HepG2 (cell line): ENCODE data around the gene LITAFD. TPM values are rescaled to one million over a fixed set of nuclear protein-coding genes. Genes with fewer than 3 reads are reported as not detected.

ENCODE experiments used
- CHCHD3 ChIP-seq: sonication (generic); formaldehyde crosslinking; IDR thresholded peaks from 2 replicates; pipeline ENCODE4 v1.8.0; 2022; ENCODE audit warnings: mild to moderate bottlenecking, missing genetic modification reagents, moderate library complexity
- GTF3A ChIP-seq: sonication (generic); formaldehyde crosslinking; conservative IDR thresholded peaks from 2 replicates; pipeline ENCODE4 v1.4.0; 2020; ENCODE audit warnings: mild to moderate bottlenecking, missing genetic modification reagents
- HCFC1 ChIP-seq: fragments of 150-350 bp; IDR thresholded peaks from 2 replicates; pipeline ENCODE4 v1.6.1; 2014; ENCODE audit warnings: low read depth, low read length
- HMGXB3 ChIP-seq: sonication (generic); formaldehyde crosslinking; IDR thresholded peaks from 2 replicates; pipeline ENCODE4 v1.4.0; 2020; ENCODE audit warnings: missing genetic modification reagents, borderline replicate concordance
- MAFG ChIP-seq: sonication (generic); formaldehyde crosslinking; IDR thresholded peaks from 2 replicates; pipeline ENCODE4 v1.5.1; 2020; ENCODE audit warnings: mild to moderate bottlenecking, missing genetic modification reagents
- MZF1 ChIP-seq: sonication (generic); formaldehyde crosslinking; IDR thresholded peaks from 2 replicates; pipeline ENCODE4 v1.8.1; 2023; ENCODE audit warnings: mild to moderate bottlenecking, missing genetic modification reagents, borderline replicate concordance
- PAF1 ChIP-seq: IDR thresholded peaks from 2 replicates; pipeline ENCODE4 v1.6.1; 2016; ENCODE audit warnings: missing genetic modification reagents, missing compliant biosample characterization
- SAP130 ChIP-seq: IDR thresholded peaks from 2 replicates; pipeline ENCODE4 v1.6.1; 2016; ENCODE audit warnings: low read depth
- TGIF2 ChIP-seq: IDR thresholded peaks from 2 replicates; pipeline ENCODE4 v1.6.1; 2016; ENCODE audit warnings: control low read depth, missing compliant biosample characterization
- ZBTB1 ChIP-seq: sonication (generic); formaldehyde crosslinking; IDR thresholded peaks from 2 replicates; pipeline ENCODE4 v1.4.0; 2020; ENCODE audit warnings: missing genetic modification reagents, borderline replicate concordance
- ZBTB21 ChIP-seq: sonication (generic); formaldehyde crosslinking; IDR thresholded peaks from 2 replicates; pipeline ENCODE4 v1.4.0; 2020; ENCODE audit warnings: missing genetic modification reagents
- ZKSCAN1 ChIP-seq: fragments of 150-350 bp; IDR thresholded peaks from 2 replicates; pipeline ENCODE4 v1.6.1; 2014; ENCODE audit warnings: low read length
- ZNF124 ChIP-seq: sonication (generic); formaldehyde crosslinking; IDR thresholded peaks from 2 replicates; pipeline ENCODE4 v1.4.0; 2020; ENCODE audit warnings: missing genetic modification reagents
- ZNF235 ChIP-seq: sonication (generic); formaldehyde crosslinking; IDR thresholded peaks from 2 replicates; pipeline ENCODE4 v1.8.1; 2023; ENCODE audit warnings: mild to moderate bottlenecking, missing genetic modification reagents, borderline replicate concordance
- ZNF333 ChIP-seq: sonication (generic); formaldehyde crosslinking; IDR thresholded peaks from 2 replicates; pipeline ENCODE4 v1.4.0; 2020; ENCODE audit warnings: mild to moderate bottlenecking, missing genetic modification reagents, borderline replicate concordance
- ZNF337 ChIP-seq: sonication (generic); formaldehyde crosslinking; IDR thresholded peaks from 2 replicates; pipeline ENCODE4 v1.5.1; 2020; ENCODE audit warnings: missing genetic modification reagents, low read depth, mild to moderate bottlenecking, borderline replicate concordance
- polyA plus RNA-seq, 8 experiments: library from polyadenylated mRNA; depleted of rRNA in 3 of 8; stranded (reverse) in 7 of 8; unstranded in 1 of 8; fragments of >200 nt; fragmentation: Illumina TruSeq in 4 of 8; extraction: Trizol in 4 of 8; gene quantifications; 2 replicates each; pipeline versions ENCODE4 v1.2.1 to v1.2.3, GENCODE V29; 2011 to 2016; ENCODE audit warnings: low read depth in 4 of 8, missing spikeins in 1 of 8, mixed read lengths in 1 of 8; ENCODE audit not compliant: insufficient read depth in 1 of 8
- total RNA-seq, 5 experiments: library from RNA; depleted of rRNA; stranded (reverse); fragments of >200 nt; fragmentation: Illumina TruSeq; extraction: Trizol; gene quantifications; 2 replicates each; pipeline ENCODE4 v1.2.3, GENCODE V29; 2016; ENCODE audit warnings: low read depth in 1 of 5
- TF ChIP-seq, protein P1 (sequence below): sonication (generic); IDR thresholded peaks from 2 replicates; pipeline ENCODE4 v1.6.1; 2016; ENCODE audit warnings: low read depth, borderline replicate concordance
- TF ChIP-seq, protein P2 (sequence below): sonication (generic); formaldehyde crosslinking; conservative IDR thresholded peaks from 2 replicates; pipeline ENCODE4 v1.8.0; 2022; ENCODE audit warnings: missing genetic modification reagents
- TF ChIP-seq, protein P3 (sequence below): sonication (generic); formaldehyde crosslinking; IDR thresholded peaks from 2 replicates; pipeline ENCODE4 v1.5.0; 2020; ENCODE audit warnings: missing genetic modification reagents
- TF ChIP-seq, protein P4 (sequence below): sonication (generic); formaldehyde crosslinking; IDR thresholded peaks from 2 replicates; pipeline ENCODE4 v1.4.0; 2020; ENCODE audit warnings: missing genetic modification reagents

Gene LITAFD
- total and polyA plus RNA-seq, 2 of the 13 experiments (the other 11 are each of a cell fraction or from before 2014, with no cell fraction given): not detected

DNA sequence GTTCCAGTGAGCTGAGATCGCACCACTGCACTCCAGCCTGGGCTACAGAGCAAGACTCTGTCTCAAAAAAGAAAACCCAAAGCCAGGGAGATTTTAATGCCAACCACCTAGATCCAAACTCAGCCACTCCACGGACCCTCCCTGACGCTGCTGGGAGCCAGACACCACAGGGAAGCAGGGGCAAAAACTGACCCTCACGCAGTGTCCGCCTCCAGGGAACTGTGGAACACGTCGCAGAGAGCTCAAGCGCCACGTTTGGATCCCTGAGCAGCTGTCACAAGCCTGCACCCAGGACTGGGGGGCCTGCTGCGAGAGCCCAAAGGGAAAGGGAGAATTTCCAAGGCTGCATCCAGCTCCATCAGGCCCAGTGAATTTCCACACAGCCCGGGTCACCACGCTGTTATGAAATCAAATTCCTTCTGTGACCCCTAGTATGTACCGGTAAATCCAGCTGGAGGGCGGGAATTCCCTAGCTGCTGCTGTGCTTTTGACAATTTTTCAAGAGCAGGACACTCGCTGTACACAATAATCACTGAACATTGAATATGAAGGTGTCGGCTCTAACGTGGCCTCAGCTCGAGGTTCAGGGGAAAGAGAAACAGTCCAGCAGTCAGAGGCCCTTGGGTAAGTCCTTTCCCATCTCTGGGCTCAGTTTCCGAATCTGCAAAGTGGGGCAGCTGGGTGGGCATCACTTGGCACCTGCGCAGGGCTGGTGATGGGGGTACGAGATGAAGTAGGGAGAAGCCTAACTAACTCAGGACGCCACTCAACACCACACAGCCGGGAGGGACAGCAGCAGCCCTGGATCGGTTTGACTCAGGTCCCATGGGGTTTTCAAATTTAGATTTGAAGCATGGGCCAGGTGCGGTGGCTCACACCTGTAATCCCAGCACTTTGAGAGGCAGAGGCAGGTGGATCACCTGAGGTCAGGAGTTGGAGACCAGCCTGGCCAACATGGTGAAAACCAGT lies 22.0 kb upstream of the LITAFD start (continued):
- TF ChIP-seq PAF1 (peak; percentile 91), HCFC1 (no peak), ZKSCAN1 (no peak; the same call in 1 of the 2 replicates), ZBTB21 (no peak), GTF3A (CRISPR knock-in tag) (no peak), ZNF235 (CRISPR knock-in tag) (no peak), HMGXB3 (CRISPR knock-in tag) (peak; percentile 87), ZNF124 (CRISPR knock-in tag) (peak; percentile 87; the same call in 1 of the 2 replicates), TGIF2 (peak; percentile 98), ZNF337 (CRISPR knock-in tag) (peak; percentile 81; the same call in 1 of the 2 replicates), MZF1 (CRISPR knock-in tag) (no peak), SAP130 (CRISPR knock-in tag) (peak; percentile 99), MAFG (CRISPR knock-in tag) (no peak), ZNF333 (peak; percentile 47; the same call in 1 of the 2 replicates), CHCHD3 (no peak), ZBTB1 (CRISPR knock-in tag) (no peak)
- TF ChIP-seq, protein P1, sequence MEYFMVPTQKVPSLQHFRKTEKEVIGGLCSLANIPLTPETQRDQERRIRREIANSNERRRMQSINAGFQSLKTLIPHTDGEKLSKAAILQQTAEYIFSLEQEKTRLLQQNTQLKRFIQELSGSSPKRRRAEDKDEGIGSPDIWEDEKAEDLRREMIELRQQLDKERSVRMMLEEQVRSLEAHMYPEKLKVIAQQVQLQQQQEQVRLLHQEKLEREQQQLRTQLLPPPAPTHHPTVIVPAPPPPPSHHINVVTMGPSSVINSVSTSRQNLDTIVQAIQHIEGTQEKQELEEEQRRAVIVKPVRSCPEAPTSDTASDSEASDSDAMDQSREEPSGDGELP: peak; percentile 99
- TF ChIP-seq, protein P2, sequence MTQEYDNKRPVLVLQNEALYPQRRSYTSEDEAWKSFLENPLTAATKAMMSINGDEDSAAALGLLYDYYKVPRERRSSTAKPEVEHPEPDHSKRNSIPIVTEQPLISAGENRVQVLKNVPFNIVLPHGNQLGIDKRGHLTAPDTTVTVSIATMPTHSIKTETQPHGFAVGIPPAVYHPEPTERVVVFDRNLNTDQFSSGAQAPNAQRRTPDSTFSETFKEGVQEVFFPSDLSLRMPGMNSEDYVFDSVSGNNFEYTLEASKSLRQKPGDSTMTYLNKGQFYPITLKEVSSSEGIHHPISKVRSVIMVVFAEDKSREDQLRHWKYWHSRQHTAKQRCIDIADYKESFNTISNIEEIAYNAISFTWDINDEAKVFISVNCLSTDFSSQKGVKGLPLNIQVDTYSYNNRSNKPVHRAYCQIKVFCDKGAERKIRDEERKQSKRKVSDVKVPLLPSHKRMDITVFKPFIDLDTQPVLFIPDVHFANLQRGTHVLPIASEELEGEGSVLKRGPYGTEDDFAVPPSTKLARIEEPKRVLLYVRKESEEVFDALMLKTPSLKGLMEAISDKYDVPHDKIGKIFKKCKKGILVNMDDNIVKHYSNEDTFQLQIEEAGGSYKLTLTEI (CRISPR knock-in tag): no peak
- TF ChIP-seq, protein P3, sequence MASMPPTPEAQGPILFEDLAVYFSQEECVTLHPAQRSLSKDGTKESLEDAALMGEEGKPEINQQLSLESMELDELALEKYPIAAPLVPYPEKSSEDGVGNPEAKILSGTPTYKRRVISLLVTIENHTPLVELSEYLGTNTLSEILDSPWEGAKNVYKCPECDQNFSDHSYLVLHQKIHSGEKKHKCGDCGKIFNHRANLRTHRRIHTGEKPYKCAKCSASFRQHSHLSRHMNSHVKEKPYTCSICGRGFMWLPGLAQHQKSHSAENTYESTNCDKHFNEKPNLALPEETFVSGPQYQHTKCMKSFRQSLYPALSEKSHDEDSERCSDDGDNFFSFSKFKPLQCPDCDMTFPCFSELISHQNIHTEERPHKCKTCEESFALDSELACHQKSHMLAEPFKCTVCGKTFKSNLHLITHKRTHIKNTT (CRISPR knock-in tag): no peak
- TF ChIP-seq, protein P4, sequence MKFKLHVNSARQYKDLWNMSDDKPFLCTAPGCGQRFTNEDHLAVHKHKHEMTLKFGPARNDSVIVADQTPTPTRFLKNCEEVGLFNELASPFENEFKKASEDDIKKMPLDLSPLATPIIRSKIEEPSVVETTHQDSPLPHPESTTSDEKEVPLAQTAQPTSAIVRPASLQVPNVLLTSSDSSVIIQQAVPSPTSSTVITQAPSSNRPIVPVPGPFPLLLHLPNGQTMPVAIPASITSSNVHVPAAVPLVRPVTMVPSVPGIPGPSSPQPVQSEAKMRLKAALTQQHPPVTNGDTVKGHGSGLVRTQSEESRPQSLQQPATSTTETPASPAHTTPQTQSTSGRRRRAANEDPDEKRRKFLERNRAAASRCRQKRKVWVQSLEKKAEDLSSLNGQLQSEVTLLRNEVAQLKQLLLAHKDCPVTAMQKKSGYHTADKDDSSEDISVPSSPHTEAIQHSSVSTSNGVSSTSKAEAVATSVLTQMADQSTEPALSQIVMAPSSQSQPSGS: peak; percentile 92
